HG03565 (cell line): ENCODE measurements around the gene CCN6.
"Not testable (repeated sequence)": the region's sequence is repeated elsewhere in the genome, so short reads cannot be mapped to it uniquely, and the experiment has no call there.

Experiments
- ATAC-seq: cut with Tn5 transposase; IDR thresholded peaks from one replicate; pipeline ENCODE4 v1.9.1; 2021; ENCODE audit warnings: mild to moderate bottlenecking, moderate library complexity; ENCODE audit not compliant: unreplicated experiment

The CCN6 gene

DNA sequence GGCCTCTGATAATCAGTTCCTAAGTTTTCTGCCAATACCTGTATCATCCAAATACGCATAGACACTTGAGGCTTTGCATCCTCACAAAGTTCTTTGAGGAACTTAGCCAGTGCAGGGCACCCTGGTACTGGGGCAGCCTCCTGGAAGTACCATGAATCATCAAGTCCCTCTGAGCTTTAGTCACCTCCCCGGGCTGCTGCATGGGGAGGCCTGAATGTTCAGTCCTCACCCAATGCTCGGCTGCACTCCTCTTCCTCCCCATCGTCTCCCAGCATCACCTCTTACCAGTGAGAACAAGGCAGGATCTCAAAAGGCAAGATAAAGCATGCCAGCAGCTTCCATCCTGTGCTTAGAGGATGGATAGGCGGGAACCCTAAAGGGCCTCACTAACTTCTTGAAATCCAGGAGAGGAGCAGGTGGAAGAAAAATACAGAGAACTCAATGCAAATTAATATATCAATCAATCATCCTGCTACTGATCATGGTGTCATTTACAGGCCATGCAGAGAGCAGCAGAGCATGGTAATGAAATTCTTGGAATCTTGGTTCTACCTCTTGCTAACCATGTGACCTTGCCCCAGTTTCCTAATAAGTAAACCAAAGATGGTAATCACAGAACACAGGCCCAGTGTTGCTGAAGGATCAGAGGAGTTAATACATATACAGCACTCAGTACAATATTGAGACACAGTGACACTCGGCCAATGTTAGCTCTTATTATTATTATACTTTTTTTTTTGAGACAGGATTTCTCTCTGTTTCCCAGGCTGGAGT lies 4.7 kb upstream of the CCN6 start:
- ATAC-seq: no peak

DNA sequence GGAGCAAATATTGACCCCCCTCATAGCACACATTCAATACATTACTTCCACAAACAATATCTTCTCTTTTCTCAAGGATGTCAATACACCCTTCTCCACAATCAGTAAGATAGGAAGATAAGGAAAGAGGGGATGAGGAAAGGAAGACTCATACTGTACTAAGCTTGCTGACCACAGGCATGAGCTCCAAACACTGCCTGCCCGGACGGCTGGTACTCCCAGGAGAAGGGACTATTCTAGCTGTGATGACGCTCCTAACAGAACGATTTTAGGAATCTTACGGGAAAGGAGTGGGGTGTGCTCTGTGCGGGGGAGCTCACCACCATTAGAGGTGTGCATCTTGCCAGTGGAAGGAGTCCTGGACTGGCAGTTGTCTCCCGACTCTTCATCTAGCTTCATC lies 3.9 kb upstream of the CCN6 start:
- no peak for ATAC-seq

DNA sequence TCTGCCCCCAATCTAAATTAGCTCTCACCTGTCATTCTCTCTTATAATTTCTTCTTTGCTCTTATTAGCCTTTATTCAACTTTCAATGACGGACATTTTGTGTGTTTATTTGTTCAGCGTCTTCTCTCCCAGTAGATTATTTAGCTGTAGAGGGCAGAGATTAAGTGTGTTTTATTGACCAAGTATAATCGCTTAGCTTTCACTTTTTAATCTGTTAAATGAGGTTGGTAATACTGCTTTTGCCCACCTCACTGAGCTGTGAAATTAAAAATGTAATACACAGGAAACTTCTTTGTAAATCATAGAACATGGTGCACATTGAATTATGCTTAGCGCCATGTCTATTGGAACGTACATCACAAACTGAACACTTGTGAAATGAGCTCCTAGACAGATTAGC lies 3.5 kb upstream of the CCN6 start:
- no peak for ATAC-seq

DNA sequence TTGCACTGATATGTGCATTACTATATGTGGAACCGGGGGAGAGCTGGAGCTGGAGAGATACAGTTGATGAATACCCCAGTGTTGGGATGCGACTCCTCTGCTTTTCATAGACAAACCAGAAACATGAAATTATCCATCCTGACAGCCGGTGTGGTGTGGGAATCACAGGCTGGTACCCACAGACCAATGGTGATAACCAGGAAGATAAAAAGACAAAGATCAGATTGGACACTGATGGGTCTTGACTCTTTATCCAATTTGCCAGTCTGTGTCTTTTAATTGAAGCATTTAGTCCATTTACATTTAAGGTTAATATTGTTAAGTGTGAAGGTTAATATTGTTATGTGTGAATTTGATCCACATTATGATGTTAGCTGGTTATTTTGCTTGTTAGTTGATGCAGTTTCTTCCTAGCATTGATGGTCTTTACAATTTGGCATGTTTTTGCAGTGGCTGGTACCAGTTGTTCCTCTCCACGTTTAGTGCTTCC lies 2.6 kb upstream of the CCN6 start:
- ATAC-seq: not testable (repeated sequence)

DNA sequence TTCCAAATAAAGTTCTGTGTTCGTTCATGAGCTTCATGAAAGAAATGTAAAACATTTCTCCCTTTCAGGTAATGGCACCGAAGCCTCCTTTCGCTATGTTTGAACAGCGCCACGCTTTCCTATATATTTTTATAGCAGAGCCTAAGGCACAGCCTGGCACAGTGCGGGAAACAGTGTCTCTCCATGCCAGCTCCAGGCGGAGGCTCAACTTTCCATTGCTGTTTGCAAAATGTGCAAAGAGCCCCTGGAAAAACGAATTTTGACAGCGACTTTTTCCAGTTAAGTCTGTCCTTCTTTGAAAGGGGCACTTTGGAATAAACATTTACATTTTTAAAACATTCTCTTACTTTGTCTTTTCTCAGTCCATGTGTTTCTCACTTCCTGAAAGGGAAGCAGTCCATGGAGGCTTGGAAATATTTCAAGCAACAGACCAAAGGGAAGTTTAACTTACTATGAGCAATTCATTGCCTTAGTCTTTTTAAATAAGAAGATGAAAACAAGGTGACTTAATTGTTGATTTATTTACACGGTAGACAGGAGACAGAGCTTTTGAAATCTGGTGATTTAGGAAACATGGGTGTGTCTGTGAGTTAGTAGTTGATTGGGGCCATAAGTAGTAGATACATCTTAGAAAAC lies 769 bp downstream of the CCN6 start:
- ATAC-seq: no peak

DNA sequence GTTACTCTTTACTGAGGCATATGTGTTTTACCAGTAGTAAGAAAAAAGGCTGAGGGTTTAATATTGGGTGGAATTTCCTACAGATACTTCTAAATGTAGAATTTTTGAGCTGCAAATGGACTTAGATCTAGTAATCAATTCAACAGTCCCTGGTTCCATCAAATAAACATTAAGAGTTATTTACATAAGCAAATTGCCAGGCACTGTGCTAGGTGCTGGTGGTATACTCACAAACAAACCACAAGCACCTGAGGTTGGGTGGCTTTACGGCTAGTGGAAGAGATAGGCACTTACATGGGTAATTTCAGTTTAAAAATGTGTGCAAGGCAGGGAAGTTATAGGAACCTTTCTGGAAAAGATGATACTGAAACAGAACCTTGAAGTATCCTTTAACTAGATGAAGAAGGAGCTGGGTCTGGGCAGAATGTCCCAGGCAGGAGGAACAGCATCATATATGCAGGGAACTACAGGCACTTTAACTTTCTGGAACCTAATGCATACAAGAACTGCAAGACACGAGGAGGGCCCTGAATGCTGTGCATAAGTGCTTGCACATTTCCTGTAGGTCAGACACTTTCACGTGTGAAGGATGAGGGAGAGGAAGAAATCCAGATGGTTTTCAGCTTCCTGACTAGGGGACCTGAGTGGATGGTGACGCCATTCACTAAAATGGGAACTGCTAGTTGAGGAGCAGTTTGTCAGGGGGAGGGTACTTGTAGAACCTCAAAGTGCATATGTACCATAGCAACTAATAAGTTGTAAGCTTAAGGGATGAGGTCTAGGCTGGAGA lies 4.5 kb downstream of the CCN6 start:
- no peak for ATAC-seq

DNA sequence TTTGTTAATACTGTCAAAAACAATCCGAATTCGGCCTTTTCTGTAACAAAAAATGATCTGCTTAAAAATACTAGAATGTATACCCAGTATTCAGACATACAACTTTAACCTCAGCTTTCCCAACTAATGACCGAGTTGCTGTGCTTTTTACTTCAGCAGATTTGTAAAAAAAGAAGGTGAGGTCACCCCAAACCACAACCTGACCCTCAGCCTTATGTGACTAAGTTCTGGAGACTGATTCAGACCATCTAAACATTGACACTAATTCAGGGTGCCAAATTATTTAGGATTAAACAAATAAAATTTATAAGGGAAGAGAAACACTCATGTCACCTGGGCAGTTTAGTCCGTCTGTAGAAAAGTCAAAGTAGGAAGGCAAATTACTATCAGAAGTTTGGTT lies 7.7 kb downstream of the CCN6 start:
- no peak for ATAC-seq

DNA sequence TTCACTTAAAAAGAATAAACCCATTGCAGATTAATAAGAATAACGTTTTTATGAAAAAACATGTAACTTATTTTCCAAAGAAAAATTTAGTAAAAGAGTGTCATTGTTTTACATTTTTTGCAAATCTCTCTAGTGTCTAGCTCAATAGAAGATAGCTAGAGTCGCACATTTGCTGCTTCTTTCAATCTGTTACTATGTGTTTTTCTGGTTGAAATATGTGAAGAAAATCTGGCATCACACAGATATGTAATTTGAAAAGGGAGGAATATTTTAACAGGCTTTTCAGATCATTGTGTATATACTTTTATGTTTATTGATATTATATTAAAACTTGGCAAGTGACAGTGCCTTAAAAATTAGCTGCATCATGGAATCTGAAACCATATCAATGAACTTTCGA lies 9.1 kb downstream of the CCN6 start:
- no peak for ATAC-seq

DNA sequence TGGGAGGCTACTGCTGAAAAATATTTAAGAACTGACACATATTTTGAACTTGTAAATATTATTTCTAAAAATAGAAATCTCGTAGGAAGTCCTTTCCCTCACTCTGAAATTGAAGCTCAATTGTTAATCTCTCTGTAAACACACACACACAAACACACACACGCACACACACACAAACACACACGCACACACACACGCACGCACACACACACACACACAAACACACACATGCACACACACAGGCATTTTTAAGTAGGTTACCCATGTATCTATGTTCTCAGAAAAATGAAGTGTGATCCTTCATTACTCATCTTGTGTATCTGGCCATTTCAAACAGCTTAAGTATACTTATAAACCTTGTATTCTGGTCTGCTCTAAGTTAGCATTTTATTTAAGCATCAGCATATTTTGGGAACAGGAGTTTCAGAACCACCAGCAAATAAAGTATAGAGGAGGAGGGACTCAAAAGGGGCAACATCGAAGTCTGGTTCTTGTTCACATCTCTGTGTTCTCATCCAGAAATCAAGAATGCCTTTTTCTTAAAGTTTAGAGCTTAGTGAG lies 11.6 kb downstream of the CCN6 start:
- no peak for ATAC-seq

DNA sequence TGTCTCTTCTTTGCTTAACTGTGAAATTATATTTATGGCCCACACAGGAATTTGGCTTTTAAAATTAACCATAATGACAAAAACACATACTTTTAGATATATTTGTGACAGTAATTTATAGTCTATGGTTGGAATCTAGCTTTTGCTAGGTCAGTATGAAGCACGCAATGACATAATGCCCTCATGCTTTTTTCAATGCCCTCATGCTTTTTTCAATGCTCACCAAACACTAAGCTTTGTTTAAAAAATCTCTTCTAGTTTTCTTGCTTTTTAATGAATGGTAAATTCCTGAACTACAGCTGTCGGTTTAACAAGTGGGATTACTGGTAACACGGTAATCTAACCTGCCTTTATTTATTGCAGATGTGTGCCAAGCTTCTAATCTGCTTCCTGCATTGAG lies 12.7 kb downstream of the CCN6 start:
- ATAC-seq: no peak

DNA sequence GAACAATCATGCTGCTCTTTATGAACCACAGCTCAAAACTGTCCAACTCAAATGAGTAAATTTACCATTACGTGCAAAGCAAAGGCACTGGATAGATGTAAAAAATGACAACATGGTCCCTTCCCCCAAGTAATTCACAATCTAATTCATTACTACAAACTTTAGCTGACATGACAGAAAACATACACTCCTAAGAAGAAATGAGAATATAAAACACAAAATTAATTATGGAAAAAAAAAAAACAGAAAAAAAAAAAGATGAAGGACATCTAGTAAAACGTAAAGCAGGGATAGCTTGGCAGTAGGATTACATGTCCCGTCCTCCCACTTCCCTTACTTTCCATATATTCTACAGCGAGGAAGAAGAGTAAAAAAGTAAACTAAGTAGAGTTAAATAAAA lies 27.7 kb downstream of the CCN6 start:
- no peak for ATAC-seq

DNA sequence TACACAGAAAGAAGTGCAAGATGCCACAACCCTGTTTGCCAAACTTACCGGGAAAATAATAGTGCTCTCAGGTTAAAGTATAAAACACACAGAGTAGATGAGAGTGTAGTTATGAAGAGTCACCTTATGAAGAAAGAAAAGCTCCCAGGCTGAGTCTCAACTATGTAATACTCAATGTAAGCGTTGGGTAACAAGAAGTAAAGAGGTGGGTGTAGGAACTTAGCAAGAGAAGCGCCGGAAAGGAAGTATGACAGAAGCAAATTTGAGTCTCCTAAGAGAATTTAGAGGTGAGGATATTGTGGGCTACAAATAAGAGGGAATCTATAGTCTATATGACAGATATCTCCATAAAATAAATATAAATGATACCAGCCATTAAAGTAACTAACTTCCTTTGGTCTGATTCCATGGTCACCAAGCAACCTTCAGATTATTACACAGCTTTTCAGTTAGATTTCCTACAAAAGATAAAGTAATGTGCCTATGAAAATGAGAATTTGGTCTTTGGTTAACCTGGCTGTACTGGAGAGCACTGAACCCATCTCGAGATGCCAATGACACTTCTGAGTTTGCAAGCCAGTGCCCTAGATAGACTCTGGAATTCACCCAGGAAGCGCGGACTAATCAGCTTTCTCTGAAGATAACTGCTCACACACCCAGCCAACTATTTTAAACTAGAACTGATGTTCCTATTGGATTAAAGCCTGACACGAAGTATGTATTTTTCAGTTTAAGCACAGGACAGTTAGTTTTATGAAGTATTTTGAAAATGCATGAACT lies 31.6 kb downstream of the CCN6 start:
- no peak for ATAC-seq

DNA sequence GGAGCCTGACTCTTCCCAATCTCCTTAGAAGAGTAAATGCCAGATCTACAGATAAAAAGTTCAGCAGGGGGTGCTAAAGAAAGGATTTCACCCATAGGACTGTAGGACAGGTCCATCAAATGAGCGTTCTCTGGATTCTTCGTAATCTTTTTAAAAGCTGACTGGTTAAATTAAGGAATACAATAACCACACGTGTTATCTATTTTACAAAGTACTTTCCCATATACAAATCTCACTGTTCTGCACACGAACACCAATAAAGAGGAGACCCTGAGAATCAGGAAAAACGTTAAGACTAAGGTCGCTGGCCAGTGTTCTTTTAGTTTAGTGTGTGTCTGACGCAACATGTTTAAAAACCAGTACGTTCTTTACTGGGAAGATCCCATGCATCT lies 32.8 kb downstream of the CCN6 start:
- ATAC-seq: peak; percentile 10

DNA sequence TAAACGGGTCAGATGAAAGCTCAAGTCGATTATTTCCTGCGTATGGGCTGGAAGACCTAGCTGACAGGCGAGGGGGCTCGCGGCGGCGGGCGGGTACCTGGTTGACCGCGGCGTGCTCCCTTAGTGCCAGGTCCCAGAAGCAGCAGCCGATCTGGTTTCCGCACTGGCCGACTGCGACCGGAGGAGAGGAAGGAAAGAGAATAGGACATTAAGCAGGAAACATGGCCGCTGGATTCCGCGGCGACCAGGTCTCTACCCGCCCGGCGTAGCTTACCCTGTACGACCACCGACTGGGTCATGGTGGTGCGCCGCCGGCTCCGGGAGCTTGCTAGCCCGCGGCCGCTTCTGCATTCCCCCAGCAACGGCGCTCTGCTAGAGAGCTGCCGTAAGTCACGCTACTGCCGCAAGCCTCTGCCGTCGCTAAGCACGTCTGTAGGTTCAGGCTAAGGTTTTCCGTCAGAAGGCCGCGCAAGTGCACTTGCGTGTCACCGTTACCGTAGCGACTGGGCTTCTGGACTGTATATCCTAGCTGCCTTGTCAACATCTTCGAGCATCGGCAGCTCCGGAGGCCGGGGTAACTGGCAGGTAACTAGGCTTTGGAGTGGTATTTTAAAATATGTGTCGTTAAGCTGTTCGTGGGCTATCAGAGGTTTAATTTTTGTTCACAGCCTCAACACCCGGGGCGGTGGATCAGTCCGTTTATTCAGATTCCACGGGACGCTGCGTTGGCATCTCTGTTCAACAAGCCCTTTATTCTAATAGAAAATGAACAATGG lies 33.4 kb downstream of the CCN6 start, which contains the start of the genes FAM229B and TUBE1:
TSS of gene FAM229B (plus strand) at position 456 of the 776 bp plus-strand sequence. CDS start 11,693 bp downstream, outside the sequence.
TSS of gene TUBE1 (minus strand) at position 347 of the 776 bp plus-strand sequence. CDS start at position 299, 48 bp downstream.
- peak; percentile 98 for ATAC-seq

DNA sequence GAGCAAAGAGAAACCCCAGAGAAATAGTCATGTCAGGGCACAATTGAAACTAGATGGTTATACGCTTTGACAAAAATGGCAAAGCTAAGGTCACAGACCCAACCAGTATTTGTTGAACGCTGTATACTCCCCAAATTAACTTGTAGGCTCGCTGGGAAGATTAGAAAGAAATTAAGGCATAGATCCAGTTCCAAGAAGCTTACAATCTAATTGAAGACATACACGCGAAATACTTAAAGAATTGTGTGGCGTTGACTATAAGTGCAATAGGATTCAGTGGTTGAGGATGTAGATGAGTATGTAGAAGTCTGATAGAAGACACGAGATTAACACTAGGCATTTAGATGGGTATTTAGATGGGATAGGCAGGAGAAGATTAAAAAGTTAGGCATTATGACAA lies 34.0 kb downstream of the CCN6 start:
- ATAC-seq: no peak

DNA sequence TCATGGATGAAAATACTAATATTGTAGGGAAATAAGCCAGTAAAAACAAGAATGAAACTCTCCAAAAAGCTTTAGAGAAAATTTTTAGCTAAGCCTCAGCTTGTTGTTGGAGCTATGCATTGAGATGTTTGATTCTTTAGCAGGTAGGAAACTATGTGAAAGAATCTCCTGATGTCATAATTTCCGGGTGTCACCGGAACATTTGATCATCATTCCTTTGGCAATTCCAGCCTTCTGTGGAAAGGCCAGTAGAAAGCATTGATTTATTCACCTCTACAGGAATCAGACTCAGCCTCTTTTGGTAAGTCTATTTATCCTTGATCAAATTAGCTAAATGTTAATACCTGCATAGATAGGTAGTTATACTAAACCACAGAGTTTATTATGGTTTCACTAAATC lies 43.0 kb downstream of the CCN6 start:
- ATAC-seq: no peak

DNA sequence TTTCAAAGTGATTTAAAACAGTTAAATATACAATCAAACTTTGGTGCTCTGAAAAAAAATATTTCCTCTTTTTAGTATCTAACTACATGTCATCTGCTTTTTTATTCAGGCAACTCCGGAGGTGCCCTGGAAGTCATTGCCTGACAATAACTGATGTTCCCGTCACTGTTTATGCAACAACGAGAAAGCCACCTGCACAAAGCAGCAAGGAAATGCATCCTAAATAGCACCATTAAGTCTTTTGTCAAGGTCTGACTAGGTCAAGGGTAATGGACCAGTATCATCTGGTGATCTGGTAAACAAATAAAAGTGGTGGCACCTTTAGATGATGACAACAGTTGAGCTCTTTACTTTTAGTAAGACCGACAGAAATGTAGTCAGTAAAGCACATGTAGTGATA lies 46.7 kb downstream of the CCN6 start:
- ATAC-seq: no peak

DNA sequence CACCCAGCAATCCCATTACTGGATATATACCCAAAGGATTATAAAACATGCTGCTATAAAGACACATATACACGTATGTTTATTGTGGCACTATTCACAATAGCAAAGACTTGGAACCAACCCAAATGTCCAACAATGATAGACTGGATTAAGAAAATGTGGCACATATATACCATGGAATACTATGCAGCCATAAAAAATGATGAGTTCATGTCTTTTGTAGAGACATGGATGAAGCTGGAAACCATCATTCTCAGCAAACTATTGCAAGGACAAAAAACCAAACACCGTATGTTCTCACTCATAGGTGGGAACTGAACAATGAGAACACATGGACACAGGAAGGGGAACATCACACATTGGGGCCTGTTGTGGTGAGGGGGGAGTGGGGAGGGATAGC lies 52.1 kb downstream of the CCN6 start:
- not testable (repeated sequence) for ATAC-seq

DNA sequence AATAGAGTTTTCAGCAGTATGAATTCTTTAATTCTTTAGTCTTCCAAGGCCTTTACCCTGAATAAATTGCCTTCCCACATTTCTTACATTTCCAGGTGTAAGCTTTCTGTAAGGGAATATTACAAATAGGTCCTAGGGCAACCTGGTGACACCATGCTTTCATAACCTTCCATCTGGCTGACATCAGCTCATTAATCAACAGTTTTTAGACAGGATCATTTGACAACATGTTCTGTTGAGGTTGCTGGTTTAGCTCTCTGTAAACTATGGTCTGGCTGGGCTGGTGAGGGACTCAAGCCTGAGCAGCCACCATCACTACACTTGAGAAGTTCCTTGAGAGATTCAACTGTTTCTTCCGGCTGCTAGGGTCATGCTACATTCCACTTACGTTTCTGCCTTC lies 52.7 kb downstream of the CCN6 start:
- ATAC-seq: no peak

DNA sequence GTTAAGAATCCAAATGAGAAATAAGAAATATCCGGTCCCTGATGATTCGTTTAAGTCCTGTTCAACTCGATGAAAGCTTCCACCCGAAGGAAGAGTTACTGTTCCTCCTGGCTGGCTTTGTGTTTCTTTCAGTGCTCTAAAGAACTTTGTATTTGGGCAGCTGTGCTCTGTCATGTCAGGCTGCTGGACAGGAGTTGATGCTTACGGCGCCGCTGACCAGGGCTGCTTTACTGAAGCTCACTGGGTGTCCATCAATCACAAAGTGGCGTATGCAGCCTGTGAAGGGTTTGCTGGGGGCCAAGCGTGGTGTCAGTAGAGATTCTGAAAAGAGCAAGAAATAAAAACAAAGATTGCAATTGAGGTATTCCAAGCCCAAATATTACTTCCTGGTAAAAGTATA lies 55.4 kb downstream of the CCN6 start:
- no peak for ATAC-seq
